HCT116 (cell line): ENCODE data around the gene MZB1. TPM values are rescaled to one million over a fixed set of nuclear protein-coding genes. Genes with fewer than 3 reads are reported as not detected.

Experiments used
- ATAC-seq: fragments of 200-7000 bp; cut with Tn5 transposase; 2 replicates; pipeline ENCODE4 v1.9.1; 2020; ENCODE audit warnings: mild to moderate bottlenecking, moderate library complexity
- BruUV-seq: library from RNA; stranded (reverse); fragments of 400-500 nt; replicated peaks from 2 replicates; lab custom pipeline; 2021; lab: Mats Ljungman, UMichigan
- CTCF ChIA-PET: fragments of 300-600 bp; sonication (Branson Sonifier 250); formaldehyde crosslinking; loops from one replicate; lab custom pipeline; 2021; ENCODE audit warnings: antibody characterized with exemption; lab: Charles Lee
- POLR2A ChIA-PET: fragments of 300-600, 350-600 bp; sonication (Branson Sonifier 250); formaldehyde crosslinking; loops from one replicate; lab custom pipeline; 2021; ENCODE audit warnings: antibody characterized with exemption; lab: Charles Lee
- RAD21 ChIA-PET, 2 experiments: fragments of 300-600 bp; sonication (Branson Sonifier 250); formaldehyde crosslinking; loops; one replicate each; lab custom pipeline; 2023; ENCODE audit warnings: low total read pairs in 2 of 2; ENCODE audit not compliant: uncharacterized antibody in 2 of 2, unreplicated experiment in 2 of 2, low non-redundant PET in 1 of 2; lab: Charles Lee
- DNase-seq: peaks from one replicate; pipeline ENCODE4 v3.0.0-alpha.2; 2010; ENCODE audit warnings: low read depth, low spot score
- H2AFZ ChIP-seq: fragments of 200-600 bp; shearing (Covaris generic), sonication (generic); 2 replicates; pipeline ENCODE4 v1.6.1; 2017; ENCODE audit warnings: low read depth, mixed run types, mixed read lengths, antibody characterized with exemption, low read length; ENCODE audit not compliant: poor library complexity, severe bottlenecking
- H3K27ac ChIP-seq: 2 replicates; pipeline ENCODE4 v1.5.1; 2012; ENCODE audit warnings: low read depth, low read length
- H3K27me3 ChIP-seq: fragments of 200-600 bp; sonication (generic); 2 replicates; pipeline ENCODE4 v1.6.1; 2016; ENCODE audit warnings: mixed run types, low read length, mixed read lengths; ENCODE audit not compliant: insufficient read depth
- H3K36me3 ChIP-seq, 2 experiments: fragments of 200-500 bp in 1 of 2; fragments of 200-600 bp in 1 of 2; sonication (Bioruptor generic) in 1 of 2; sonication (generic) in 1 of 2; 2 replicates each; pipeline versions ENCODE4 v1.5.1 to v1.6.1; 2014 to 2016; ENCODE audit warnings: low read length in 2 of 2, inconsistent platforms in 1 of 2, mixed read lengths in 1 of 2, mixed run types in 1 of 2; ENCODE audit not compliant: insufficient read depth in 2 of 2, control insufficient read depth in 1 of 2
- H3K4me1 ChIP-seq, 2 experiments: fragments of 200-600 bp in 1 of 2; sonication (generic) in 1 of 2; 2 replicates each; pipeline versions ENCODE4 v1.5.1 to v1.6.1; 2012 to 2017; ENCODE audit warnings: low read length in 2 of 2, inconsistent platforms in 1 of 2, mild to moderate bottlenecking in 1 of 2, mixed read lengths in 1 of 2, mixed run types in 1 of 2, moderate library complexity in 1 of 2; ENCODE audit not compliant: insufficient read depth in 2 of 2, control insufficient read depth in 1 of 2
- H3K4me2 ChIP-seq: fragments of 200-600 bp; sonication (generic); 2 replicates; pipeline ENCODE4 v1.6.1; 2017; ENCODE audit warnings: mixed run types, low read length, mixed read lengths
- H3K4me3 ChIP-seq, 2 experiments: fragments of 200-600 bp in 1 of 2; sonication (generic) in 1 of 2; replicated peaks in 1 of 2; 2 replicates each; pipeline ENCODE4 v1.5.1; 2011 to 2016; ENCODE audit warnings: low read length in 2 of 2, control low read depth in 1 of 2, low read depth in 1 of 2, mild to moderate bottlenecking in 1 of 2, mixed read lengths in 1 of 2, mixed run types in 1 of 2
- H3K79me2 ChIP-seq: fragments of 200-600 bp; sonication (generic); 2 replicates; pipeline ENCODE4 v1.6.1; 2017; ENCODE audit warnings: mild to moderate bottlenecking, mixed run types, low read length, moderate library complexity, mixed read lengths; ENCODE audit not compliant: insufficient read depth
- H3K9ac ChIP-seq: fragments of 200-600 bp; sonication (generic); 2 replicates; pipeline ENCODE4 v1.6.1; 2016; ENCODE audit warnings: low read length, mixed read lengths
- H3K9me2 ChIP-seq: fragments of 200-600 bp; sonication (generic), shearing (Covaris generic); 2 replicates; pipeline ENCODE4 v1.6.1; 2017; ENCODE audit warnings: mixed run types, mild to moderate bottlenecking, moderate library complexity; ENCODE audit not compliant: insufficient read depth
- H3K9me3 ChIP-seq, 2 experiments: fragments of 200-500 bp in 1 of 2; fragments of 200-600 bp in 1 of 2; sonication (Bioruptor generic) in 1 of 2; sonication (generic) in 1 of 2; 2 replicates each; pipeline ENCODE4 v1.6.1; 2014 to 2017; ENCODE audit warnings: low read length in 2 of 2, mixed read lengths in 2 of 2, inconsistent platforms in 1 of 2, low read depth in 1 of 2, mild to moderate bottlenecking in 1 of 2, mixed run types in 1 of 2, moderate library complexity in 1 of 2; ENCODE audit not compliant: control insufficient read depth in 1 of 2, insufficient read depth in 1 of 2
- H4K20me1 ChIP-seq: fragments of 200-600 bp; sonication (generic), shearing (Covaris generic); 2 replicates; pipeline ENCODE4 v1.6.1; 2017; ENCODE audit warnings: mixed run types, mild to moderate bottlenecking, moderate library complexity; ENCODE audit not compliant: insufficient read depth
- ATF3 ChIP-seq: IDR thresholded peaks from 2 replicates; pipeline ENCODE4 v1.6.1; 2012
- CEBPB ChIP-seq: IDR thresholded peaks from 2 replicates; pipeline ENCODE4 v1.6.1; 2012; ENCODE audit warnings: low read depth
- EGR1 ChIP-seq: IDR thresholded peaks from 2 replicates; pipeline ENCODE4 v1.6.1; 2012; ENCODE audit warnings: low read depth
- EZH2phosphoT487 ChIP-seq: fragments of 200-600 bp; IDR thresholded peaks from 2 replicates; pipeline ENCODE4 v1.6.1; 2018; ENCODE audit warnings: antibody characterized with exemption, borderline replicate concordance
- FOSL1 ChIP-seq: IDR thresholded peaks from 2 replicates; pipeline ENCODE4 v1.6.1; 2012; ENCODE audit warnings: low read depth
- POLR2A ChIP-seq: IDR thresholded peaks from 2 replicates; pipeline ENCODE4 v1.7.0; 2011; ENCODE audit warnings: borderline replicate concordance; ENCODE audit not compliant: insufficient read depth, insufficient read length; ENCODE audit errors: extremely low read depth
- SRF ChIP-seq: IDR thresholded peaks from 2 replicates; pipeline ENCODE4 v1.6.1; 2012; ENCODE audit warnings: low read depth
- ZFX ChIP-seq: fragments of 450-650 bp; IDR thresholded peaks from 2 replicates; pipeline ENCODE4 v1.6.1; 2017
- ZNF274 ChIP-seq: fragments of 200-500 bp; sonication (Bioruptor generic); IDR thresholded peaks from 2 replicates; pipeline ENCODE4 v1.6.1; 2014; ENCODE audit warnings: mild to moderate bottlenecking, low read depth, low read length, inconsistent platforms
- intact Hi-C: fragments of 100-400 bp; cut with micrococcal nuclease; formaldehyde crosslinking; loops from 2 replicates; pipeline ENCODE4 v1.10.0; 2022
- total RNA-seq: library from RNA; stranded (reverse); gene quantifications from one replicate; pipeline ENCODE4 v1.2.1, GENCODE V29; 2021; ENCODE audit not compliant: unreplicated experiment
- TF ChIP-seq, protein P1 (sequence below): IDR thresholded peaks from 2 replicates; pipeline ENCODE4 v1.6.1; 2011; ENCODE audit warnings: mild to moderate bottlenecking, low read length, moderate library complexity; ENCODE audit not compliant: insufficient replicate concordance; ENCODE audit errors: extremely low read depth
- TF ChIP-seq, protein P2 (sequence below): IDR thresholded peaks from 2 replicates; pipeline ENCODE4 v1.6.1; 2012

The MZB1 gene
- total RNA-seq, 1 experiment from 2014 or later, result 0.81 TPM

DNA sequence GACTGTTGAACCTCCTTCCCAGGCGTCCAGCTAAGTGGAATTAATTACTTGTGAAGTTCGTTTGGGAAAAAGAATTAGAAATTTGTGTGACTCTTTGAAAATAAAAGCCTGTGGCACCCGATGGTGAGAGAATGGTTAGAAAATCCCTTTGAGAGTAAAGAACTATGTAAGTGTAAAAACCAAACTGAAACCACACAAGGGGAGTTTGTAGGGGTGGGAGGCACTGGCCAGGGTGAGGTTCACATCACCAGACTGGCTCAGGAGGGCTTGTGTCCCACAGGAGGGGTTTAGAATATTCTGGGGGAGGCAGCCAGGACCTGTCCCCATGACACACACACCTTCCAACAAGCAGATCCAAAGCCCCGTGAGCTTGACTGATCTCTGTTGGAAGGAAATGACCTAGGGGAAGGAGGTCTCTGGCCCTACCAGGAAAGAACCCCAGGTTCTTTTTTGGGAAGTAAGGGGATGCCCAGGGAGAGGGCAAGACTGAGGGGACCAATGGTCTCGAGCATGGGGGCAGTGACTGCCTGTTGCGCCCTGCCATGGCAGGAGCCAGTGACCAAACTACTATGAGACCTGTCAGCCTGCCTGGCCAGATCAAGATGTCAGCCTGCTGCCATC lies 9.9 kb upstream of the MZB1 start:
- H3K9me3 ChIP-seq, result no peaks in the 10 kb centered on the region
- BruUV-seq, result no TSS peak
- intact Hi-C loops, result no loop called here
- no peaks in the 10 kb centered on the region for H3K27me3 ChIP-seq
- no peak overlapping the region for H3K27ac ChIP-seq
- no peak overlapping the region for H3K9ac ChIP-seq
- no peak for ATAC-seq
- H3K36me3 ChIP-seq, result no peaks in the 10 kb centered on the region
- ChIA-PET RAD21 (no interaction called here), POLR2A (no interaction called here), CTCF (no interaction called here)
- no peak overlapping the region for H3K4me3 ChIP-seq
- H3K9me2 ChIP-seq, result no peaks in the 10 kb centered on the region
- H3K4me1 ChIP-seq, result peaks cover 10 to 36% of the 10 kb centered on the region in 2 experiments
- no peak overlapping the region for H2AFZ ChIP-seq
- H3K4me2 ChIP-seq, result no peak overlapping the region
- H4K20me1 ChIP-seq, result no peaks in the 10 kb centered on the region
- no peak for TF ChIP-seq SRF
- TF ChIP-seq ATF3, result no peak
- TF ChIP-seq ZNF274, result no peak
- H3K79me2 ChIP-seq, result no peaks in the 10 kb centered on the region
- no peak for DNase-seq

GRCh38 chr5:139397921-139398320 lies 8.2 kb upstream of the MZB1 start:
- no peaks in the 10 kb centered on the region for H3K27me3 ChIP-seq
- TF ChIP-seq, protein P1, sequence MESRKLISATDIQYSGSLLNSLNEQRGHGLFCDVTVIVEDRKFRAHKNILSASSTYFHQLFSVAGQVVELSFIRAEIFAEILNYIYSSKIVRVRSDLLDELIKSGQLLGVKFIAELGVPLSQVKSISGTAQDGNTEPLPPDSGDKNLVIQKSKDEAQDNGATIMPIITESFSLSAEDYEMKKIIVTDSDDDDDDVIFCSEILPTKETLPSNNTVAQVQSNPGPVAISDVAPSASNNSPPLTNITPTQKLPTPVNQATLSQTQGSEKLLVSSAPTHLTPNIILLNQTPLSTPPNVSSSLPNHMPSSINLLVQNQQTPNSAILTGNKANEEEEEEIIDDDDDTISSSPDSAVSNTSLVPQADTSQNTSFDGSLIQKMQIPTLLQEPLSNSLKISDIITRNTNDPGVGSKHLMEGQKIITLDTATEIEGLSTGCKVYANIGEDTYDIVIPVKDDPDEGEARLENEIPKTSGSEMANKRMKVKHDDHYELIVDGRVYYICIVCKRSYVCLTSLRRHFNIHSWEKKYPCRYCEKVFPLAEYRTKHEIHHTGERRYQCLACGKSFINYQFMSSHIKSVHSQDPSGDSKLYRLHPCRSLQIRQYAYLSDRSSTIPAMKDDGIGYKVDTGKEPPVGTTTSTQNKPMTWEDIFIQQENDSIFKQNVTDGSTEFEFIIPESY, result no peak
- TF ChIP-seq CEBPB (no peak), EZH2phosphoT487 (no peak), SRF (no peak), EGR1 (no peak), ZNF274 (no peak), FOSL1 (no peak), POLR2A (no peak), ZFX (no peak), ATF3 (no peak)
- TF ChIP-seq, protein P2, sequence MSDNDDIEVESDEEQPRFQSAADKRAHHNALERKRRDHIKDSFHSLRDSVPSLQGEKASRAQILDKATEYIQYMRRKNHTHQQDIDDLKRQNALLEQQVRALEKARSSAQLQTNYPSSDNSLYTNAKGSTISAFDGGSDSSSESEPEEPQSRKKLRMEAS, result no peak
- peaks cover 6 to 31% of the 10 kb centered on the region in 2 experiments; a peak in 3 of 4 replicates for H3K4me1 ChIP-seq
- CTCF ChIA-PET, result no interaction called here
- no peak overlapping the region for H3K4me2 ChIP-seq
- RAD21 ChIA-PET, result no interaction called here
- H2AFZ ChIP-seq, result no peak overlapping the region
- H3K9ac ChIP-seq, result no peak overlapping the region
- ATAC-seq (no peak), DNase-seq (no peak)
- no peaks in the 10 kb centered on the region for H3K36me3 ChIP-seq
- no peaks in the 10 kb centered on the region for H3K9me2 ChIP-seq
- no peaks in the 10 kb centered on the region for H4K20me1 ChIP-seq
- no peaks in the 10 kb centered on the region for H3K9me3 ChIP-seq
- no TSS peak for BruUV-seq
- H3K79me2 ChIP-seq, result peaks cover 8% of the 10 kb centered on the region; the same call in 1 of the 2 replicates
- POLR2A ChIA-PET, result no interaction called here
- H3K27ac ChIP-seq, result no peak overlapping the region
- no peak overlapping the region for H3K4me3 ChIP-seq
- intact Hi-C loops, result no loop called here
